HG02759 (cell line): ENCODE results near the gene AP1M1.

Source experiments
- ATAC-seq: cut with Tn5 transposase; IDR thresholded peaks from one replicate; pipeline ENCODE4 v1.9.1; 2021; ENCODE audit warnings: mild to moderate bottlenecking, moderate library complexity; ENCODE audit not compliant: unreplicated experiment

The AP1M1 gene

GRCh38 chr19:16207063-16207462 is 9.4 kb downstream of the AP1M1 start:
- no peak for ATAC-seq

- ATAC-seq: no peak
Observed at GRCh38 chr19:16207490-16208025, 9.8 kb downstream of the AP1M1 start.

GRCh38 chr19:16208064-16208759 is 10.5 kb downstream of the AP1M1 start:
- no peak for ATAC-seq

GRCh38 chr19:16208847-16209665 is 11.3 kb downstream of the AP1M1 start:
- no peak for ATAC-seq

GRCh38 chr19:16210168-16210567 is 12.5 kb downstream of the AP1M1 start:
- no peak for ATAC-seq

- ATAC-seq: no peak
Observed at GRCh38 chr19:16213076-16213475, 15.4 kb downstream of the AP1M1 start.

GRCh38 chr19:16216744-16217670 is 19.3 kb downstream of the AP1M1 start:
- no peak for ATAC-seq

GRCh38 chr19:16217716-16218451 is 20.2 kb downstream of the AP1M1 start:
- no peak for ATAC-seq

GRCh38 chr19:16218851-16219250 is 21.1 kb downstream of the AP1M1 start:
- no peak for ATAC-seq

- ATAC-seq: no peak
Observed at GRCh38 chr19:16222806-16223205, 25.1 kb downstream of the AP1M1 start.

- no peak for ATAC-seq
Observed at GRCh38 chr19:16223746-16224145, 26.0 kb downstream of the AP1M1 start.

GRCh38 chr19:16224293-16225045 is 26.8 kb downstream of the AP1M1 start:
- no peak for ATAC-seq

GRCh38 chr19:16225279-16226183 is 27.8 kb downstream of the AP1M1 start:
- ATAC-seq: no peak

- no peak for ATAC-seq
Observed at GRCh38 chr19:16226184-16226591, 28.5 kb downstream of the AP1M1 start.

- ATAC-seq: no peak
Observed at GRCh38 chr19:16226878-16227836, 29.4 kb downstream of the AP1M1 start.

GRCh38 chr19:16227837-16228636 is 30.3 kb downstream of the AP1M1 start:
- ATAC-seq: no peak
